Stomach (tissue), 9 donors: ENCODE measurements around the gene COL3A1. TPM values are rescaled to one million over a fixed set of nuclear protein-coding genes. Genes with fewer than 3 reads are reported as not detected.

Experiments used
- DNase-seq, 2 donors: peaks; one replicate each; pipeline versions ENCODE4 v3.0.0 to v3.0.0-alpha.2; 2013 to 2019
- H3K27ac ChIP-seq, 5 donors: fragments of 200-600 bp in 4 of 5; sonication (generic) in 4 of 5; one replicate each; pipeline ENCODE4 v1.5.1; 2013 to 2019; ENCODE audit warnings: mild to moderate bottlenecking in 1 of 5, moderate library complexity in 1 of 5
- H3K27me3 ChIP-seq, 3 donors: fragments of 200-600 bp; sonication (generic); one replicate each; pipeline ENCODE4 v1.5.1; 2017 to 2019; ENCODE audit warnings: mixed run types in 1 of 3
- H3K36me3 ChIP-seq, 4 donors: fragments of 200-600 bp; sonication (generic); 1 replicate in 3 of 4; 2 replicates in 1 of 4; pipeline ENCODE4 v1.5.1; 2016 to 2019
- H3K4me1 ChIP-seq, 4 donors: fragments of 200-600 bp; sonication (generic); one replicate each; pipeline ENCODE4 v1.5.1; 2016 to 2019
- H3K4me3 ChIP-seq, 4 donors: fragments of 200-600 bp; sonication (generic) in 3 of 4; one replicate each; pipeline ENCODE4 v1.5.1; 2016 to 2019; ENCODE audit warnings: mild to moderate bottlenecking in 1 of 4
- H3K9me3 ChIP-seq, 4 donors: fragments of 200-600 bp; sonication (generic); one replicate each; pipeline ENCODE4 v1.5.1; 2016 to 2019
- EP300 ChIP-seq: sonication (generic); formaldehyde crosslinking; IDR thresholded peaks from one replicate; pipeline ENCODE4 v1.6.1; 2017; ENCODE audit warnings: antibody characterized with exemption
- POLR2A ChIP-seq, 4 donors: fragments of 450-650 bp; IDR thresholded peaks; one replicate each; pipeline ENCODE4 v1.6.1; 2016; ENCODE audit warnings: antibody characterized with exemption in 4 of 4, control low read depth in 2 of 4, mild to moderate bottlenecking in 1 of 4, moderate library complexity in 1 of 4
- POLR2AphosphoS5 ChIP-seq, 3 donors: sonication (generic); formaldehyde crosslinking; IDR thresholded peaks; one replicate each; pipeline ENCODE4 v1.6.1; 2016; ENCODE audit warnings: antibody characterized with exemption in 3 of 3
- WGBS, 5 donors: extraction: QIAGEN DNeasy Blood & Tissue Kit in 3 of 5; methylation state at CpG; one replicate each; pipeline versions ENCODE4 v1.1.5 to v1.1.7; 2013 to 2018; 5-methylcytosine and 5-hydroxymethylcytosine counted together
- intact Hi-C: fragments of 100-400 bp; cut with DNase I; formaldehyde crosslinking; loops from one replicate; pipeline ENCODE4 v1.15.1; 2023; ENCODE audit warnings: low total_unique reads
- polyA plus RNA-seq, 3 donors: library from polyadenylated mRNA; stranded (reverse); fragments of 200-250 nt; gene quantifications; one replicate each; pipeline ENCODE4 v1.2.3, GENCODE V29; 2013
- total RNA-seq, 5 donors: library from RNA; depleted of rRNA; stranded (reverse); fragments of >200 nt; gene quantifications; one replicate each; pipeline versions ENCODE4 v1.1.0 to v1.2.3, GENCODE V29; 2014 to 2016
- TF ChIP-seq, protein P1 (sequence below), 7 experiments: fragments of 450-650 bp in 4 of 7; fragments of 200-600 bp in 3 of 7; sonication (generic) in 3 of 7; IDR thresholded peaks; one replicate each; pipeline ENCODE4 v1.5.1; 2016 to 2019; ENCODE audit warnings: antibody characterized with exemption in 7 of 7, control low read depth in 2 of 7, mild to moderate bottlenecking in 1 of 7
- donor health status: healthy with polysubstance abuse.
- donor health status: Bipolar disorder and iron deficiency.
- donor health status: healthy.

The COL3A1 gene
- total and polyA plus RNA-seq, 8 donors, result 60.7 to 7,728 (median 145) TPM

GRCh38 chr2:188970211-188970610 is 4.0 kb upstream of the COL3A1 start:
- intact Hi-C loops, result no loop called here
- no peak for DNase-seq
- Histone ChIP-seq H3K36me3 (no peaks in the 10 kb centered on the region), H3K4me3 (no peak overlapping the region), H3K27ac (peak overlapping the region in 3 of 5 donors; percentile 51 to 66 (median 62)), H3K4me1 (peaks cover 0 to 39% (median 5%) of the 10 kb centered on the region in 4 donors), H3K9me3 (no peaks in the 10 kb centered on the region), H3K27me3 (no peaks in the 10 kb centered on the region)
- TF ChIP-seq POLR2A (IDR thresholded peaks at IDR 0.05), result no peak
- TF ChIP-seq EP300, result no peak
- TF ChIP-seq, protein P1, sequence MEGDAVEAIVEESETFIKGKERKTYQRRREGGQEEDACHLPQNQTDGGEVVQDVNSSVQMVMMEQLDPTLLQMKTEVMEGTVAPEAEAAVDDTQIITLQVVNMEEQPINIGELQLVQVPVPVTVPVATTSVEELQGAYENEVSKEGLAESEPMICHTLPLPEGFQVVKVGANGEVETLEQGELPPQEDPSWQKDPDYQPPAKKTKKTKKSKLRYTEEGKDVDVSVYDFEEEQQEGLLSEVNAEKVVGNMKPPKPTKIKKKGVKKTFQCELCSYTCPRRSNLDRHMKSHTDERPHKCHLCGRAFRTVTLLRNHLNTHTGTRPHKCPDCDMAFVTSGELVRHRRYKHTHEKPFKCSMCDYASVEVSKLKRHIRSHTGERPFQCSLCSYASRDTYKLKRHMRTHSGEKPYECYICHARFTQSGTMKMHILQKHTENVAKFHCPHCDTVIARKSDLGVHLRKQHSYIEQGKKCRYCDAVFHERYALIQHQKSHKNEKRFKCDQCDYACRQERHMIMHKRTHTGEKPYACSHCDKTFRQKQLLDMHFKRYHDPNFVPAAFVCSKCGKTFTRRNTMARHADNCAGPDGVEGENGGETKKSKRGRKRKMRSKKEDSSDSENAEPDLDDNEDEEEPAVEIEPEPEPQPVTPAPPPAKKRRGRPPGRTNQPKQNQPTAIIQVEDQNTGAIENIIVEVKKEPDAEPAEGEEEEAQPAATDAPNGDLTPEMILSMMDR (IDR thresholded peaks at IDR 0.05), result no peak
- TF ChIP-seq POLR2AphosphoS5 (IDR thresholded peaks at IDR 0.05), result no peak
- 28 to 52% (median 35%) methylated on average over 1 of the region's 1 CpG for WGBS, 5 donors

GRCh38 chr2:188971432-188971861 is 2.7 kb upstream of the COL3A1 start:
- H3K9me3 ChIP-seq, result no peaks in the 10 kb centered on the region
- no peak for DNase-seq
- H3K4me3 ChIP-seq, result no peak overlapping the region
- intact Hi-C loops, result no loop called here
- H3K36me3 ChIP-seq, result no peaks in the 10 kb centered on the region
- H3K27me3 ChIP-seq, result no peaks in the 10 kb centered on the region
- TF ChIP-seq EP300 (no peak), POLR2A (IDR thresholded peaks at IDR 0.05) (no peak), POLR2AphosphoS5 (IDR thresholded peaks at IDR 0.05) (no peak)
- TF ChIP-seq, protein P1 (IDR thresholded peaks at IDR 0.05), result no peak
- WGBS, 5 donors, result 62 to 90% (median 81%) methylated on average over 1 of the region's 1 CpG
- H3K4me1 ChIP-seq, result peaks cover 0 to 31% (median 2%) of the 10 kb centered on the region in 4 donors
- H3K27ac ChIP-seq, result peak overlapping the region in 3 of 5 donors; percentile 51 to 66 (median 62)

GRCh38 chr2:188973641-188974040 is 532 bp upstream of the COL3A1 start:
- peaks cover 0 to 30% (median 2%) of the 10 kb centered on the region in 4 donors for H3K4me1 ChIP-seq

DNA sequence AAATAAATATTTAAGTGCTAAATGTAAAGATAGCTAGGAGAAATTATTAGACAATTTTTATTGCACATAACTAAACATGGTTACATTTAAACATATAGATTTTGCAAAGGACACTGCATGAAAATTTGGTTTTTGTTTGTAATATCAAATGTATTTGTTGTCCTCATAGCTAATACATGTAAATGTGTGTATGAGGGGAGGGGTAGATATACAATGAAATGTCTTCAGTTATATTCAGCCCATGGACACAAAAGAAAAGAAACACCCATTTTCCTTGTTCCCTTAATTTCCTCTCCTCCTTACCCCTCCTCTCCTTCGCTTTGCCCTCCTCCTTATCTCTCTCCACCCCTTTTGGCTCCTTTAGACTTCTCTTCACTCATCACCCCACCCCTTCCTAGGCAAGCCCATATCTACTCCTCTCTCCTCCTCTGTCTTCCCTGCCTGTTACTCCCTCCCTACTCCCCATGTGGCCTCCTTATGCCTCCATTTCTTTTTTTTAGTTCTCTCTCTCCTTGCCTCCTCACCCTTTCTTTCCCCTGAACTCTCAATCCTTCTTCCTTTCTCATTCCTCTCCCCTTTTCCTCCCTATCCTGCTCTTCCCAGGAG is 1.4 kb downstream of the COL3A1 start:
- no peaks in the 10 kb centered on the region for H3K27me3 ChIP-seq
- peaks cover 0 to 15% (median 2%) of the 10 kb centered on the region in 4 donors for H3K4me1 ChIP-seq
- DNase-seq, result peak in 1 of 2 donors; percentile 92
- TF ChIP-seq POLR2A (IDR thresholded peaks at IDR 0.05), result no peak
- peak; percentile 15 to 80 (median 62) for TF ChIP-seq POLR2AphosphoS5 (IDR thresholded peaks at IDR 0.05)
- H3K4me3 ChIP-seq, result peak overlapping the region; percentile 40 to 45 (median 42)
- H3K9me3 ChIP-seq, result no peaks in the 10 kb centered on the region
- intact Hi-C loops, result no loop called here
- H3K36me3 ChIP-seq, result no peaks in the 10 kb centered on the region
- WGBS, 5 donors, result 9 to 58% (median 33%) methylated on average over 1 of the region's 1 CpG
- H3K27ac ChIP-seq, result peak overlapping the region in 4 of 5 donors; percentile 72 to 83 (median 79)

More at GRCh38 chr2:188973641-188974040, 532 bp upstream of the COL3A1 start:
- H3K9me3 ChIP-seq, result no peaks in the 10 kb centered on the region
- no peak for TF ChIP-seq POLR2A (IDR thresholded peaks at IDR 0.05)
- TF ChIP-seq EP300, result no peak
- TF ChIP-seq, protein P1 (IDR thresholded peaks at IDR 0.05), result no peak
- no peak for TF ChIP-seq POLR2AphosphoS5 (IDR thresholded peaks at IDR 0.05)
- 58 to 81% (median 63%) methylated on average over 3 of the region's 3 CpGs for WGBS, 5 donors
- DNase-seq, result no peak
- peak overlapping the region in 3 of 4 donors; percentile 41 to 45 (median 43) for H3K4me3 ChIP-seq
- intact Hi-C loops, result no loop called here
- H3K36me3 ChIP-seq, result no peaks in the 10 kb centered on the region
- H3K27ac ChIP-seq, result peak overlapping the region in 4 of 5 donors; percentile 63 to 83 (median 79)
- no peaks in the 10 kb centered on the region for H3K27me3 ChIP-seq
